ENCODE results near the gene BTN2A1. TPM values are rescaled to one million over a fixed set of nuclear protein-coding genes. Genes with fewer than 3 reads are reported as not detected.

Gene BTN2A1
- total RNA-seq, 4 donors from 2014 or later: 14.7 to 23.9 (median 18.2) TPM

- Histone ChIP-seq H3K27ac (no peak overlapping the region), H3K36me3 (peaks cover 0 to 30% of the 10 kb centered on the region in 2 donors), H3K9me3 (no peaks in the 10 kb centered on the region), H3K4me1 (peaks cover 0 to 13% (median 2%) of the 10 kb centered on the region in 3 donors), H3K27me3 (no peaks in the 10 kb centered on the region), H3K4me3 (no peak overlapping the region)
- TF ChIP-seq EP300 (IDR thresholded peaks at IDR 0.05) (no peak), CTCF (IDR thresholded peaks at IDR 0.05) (no peak), POLR2A (IDR thresholded peaks at IDR 0.05) (no peak), POLR2AphosphoS5 (IDR thresholded peaks at IDR 0.05) (no peak)
- 56 to 60% methylated on average over 1 of the region's 1 CpG for WGBS, 2 donors (ENCODE audit: low coverage in 1 of 2)
- ATAC-seq: no peak
These were observed 5.0 kb upstream of the BTN2A1 start for GRCh38 chr6:26452631-26453235.

GRCh38 chr6:26454631-26455030 is 3.1 kb upstream of the BTN2A1 start:
- H3K4me3 ChIP-seq: no peak overlapping the region
- ATAC-seq: no peak
- WGBS, 2 donors (ENCODE audit: low coverage in 1 of 2): 83 to 100% methylated on average over 1 of the region's 1 CpG
- no peak for TF ChIP-seq POLR2AphosphoS5 (IDR thresholded peaks at IDR 0.05)
- no peak for TF ChIP-seq POLR2A (IDR thresholded peaks at IDR 0.05)
- TF ChIP-seq EP300 (IDR thresholded peaks at IDR 0.05): no peak
- TF ChIP-seq CTCF (IDR thresholded peaks at IDR 0.05): no peak
- no peak overlapping the region for H3K27ac ChIP-seq
- peaks cover 5 to 24% (median 10%) of the 10 kb centered on the region in 3 donors for H3K4me1 ChIP-seq
- no peaks in the 10 kb centered on the region for H3K9me3 ChIP-seq
- peaks cover 0 to 20% of the 10 kb centered on the region in 2 donors for H3K36me3 ChIP-seq
- H3K27me3 ChIP-seq: no peaks in the 10 kb centered on the region

GRCh38 chr6:26455357-26455970 is 2.3 kb upstream of the BTN2A1 start:
- no peak for TF ChIP-seq POLR2A (IDR thresholded peaks at IDR 0.05)
- TF ChIP-seq POLR2AphosphoS5 (IDR thresholded peaks at IDR 0.05): no peak
- no peak for TF ChIP-seq EP300 (IDR thresholded peaks at IDR 0.05)
- TF ChIP-seq CTCF (IDR thresholded peaks at IDR 0.05): no peak
- Histone ChIP-seq H3K4me3 (no peak overlapping the region), H3K9me3 (no peaks in the 10 kb centered on the region), H3K36me3 (peaks cover 0 to 20% of the 10 kb centered on the region in 2 donors), H3K27me3 (no peaks in the 10 kb centered on the region), H3K27ac (no peak overlapping the region), H3K4me1 (peaks cover 5 to 32% (median 16%) of the 10 kb centered on the region in 3 donors)
- WGBS, 2 donors (ENCODE audit: low coverage in 1 of 2): 82 to 86% methylated on average over 3 of the region's 3 CpGs
- no peak for ATAC-seq

- ATAC-seq: peak; percentile 73
- Histone ChIP-seq H3K9me3 (no peaks in the 10 kb centered on the region), H3K36me3 (peaks cover 0 to 32% of the 10 kb centered on the region in 2 donors), H3K4me1 (peaks cover 9 to 51% (median 27%) of the 10 kb centered on the region in 3 donors), H3K4me3 (peak overlapping the region; percentile 86 to 99), H3K27me3 (no peaks in the 10 kb centered on the region), H3K27ac (peak overlapping the region; percentile 88 to 92 (median 90))
- no peak for TF ChIP-seq CTCF (IDR thresholded peaks at IDR 0.05)
- no peak for TF ChIP-seq POLR2AphosphoS5 (IDR thresholded peaks at IDR 0.05)
- TF ChIP-seq EP300 (IDR thresholded peaks at IDR 0.05): no peak
- no peak for TF ChIP-seq POLR2A (IDR thresholded peaks at IDR 0.05)
- 0 to 16% methylated on average over 3 to 5 of the region's 9 CpGs for WGBS, 2 donors (ENCODE audit: low coverage in 1 of 2)
These were observed 420 bp upstream of the BTN2A1 start for GRCh38 chr6:26457264-26457805.

Measured in gastroesophageal sphincter (tissue), 4 donors.